Measurements from ENCODE around the gene LARP1.

DNA sequence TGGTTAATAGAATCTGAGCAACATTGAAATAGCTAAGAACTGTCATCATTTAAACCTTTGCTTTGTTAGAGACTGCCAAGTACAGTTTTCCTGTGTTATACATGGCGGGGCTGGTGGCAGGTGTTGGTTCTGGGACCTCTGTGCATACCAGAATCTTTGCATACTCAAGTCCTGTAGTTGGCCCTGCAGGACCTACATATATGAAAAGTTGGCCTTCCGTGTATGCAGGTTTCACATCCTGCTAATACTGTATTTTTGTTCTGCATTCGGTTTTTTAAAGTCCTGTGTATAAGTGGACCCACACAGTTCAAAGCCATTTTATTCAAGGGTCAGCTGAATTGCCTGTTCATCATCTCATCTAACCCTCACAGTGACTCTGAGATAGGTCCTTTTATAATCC, 36.4 kb downstream of the LARP1 start:
- TF ChIP-seq, protein P1, sequence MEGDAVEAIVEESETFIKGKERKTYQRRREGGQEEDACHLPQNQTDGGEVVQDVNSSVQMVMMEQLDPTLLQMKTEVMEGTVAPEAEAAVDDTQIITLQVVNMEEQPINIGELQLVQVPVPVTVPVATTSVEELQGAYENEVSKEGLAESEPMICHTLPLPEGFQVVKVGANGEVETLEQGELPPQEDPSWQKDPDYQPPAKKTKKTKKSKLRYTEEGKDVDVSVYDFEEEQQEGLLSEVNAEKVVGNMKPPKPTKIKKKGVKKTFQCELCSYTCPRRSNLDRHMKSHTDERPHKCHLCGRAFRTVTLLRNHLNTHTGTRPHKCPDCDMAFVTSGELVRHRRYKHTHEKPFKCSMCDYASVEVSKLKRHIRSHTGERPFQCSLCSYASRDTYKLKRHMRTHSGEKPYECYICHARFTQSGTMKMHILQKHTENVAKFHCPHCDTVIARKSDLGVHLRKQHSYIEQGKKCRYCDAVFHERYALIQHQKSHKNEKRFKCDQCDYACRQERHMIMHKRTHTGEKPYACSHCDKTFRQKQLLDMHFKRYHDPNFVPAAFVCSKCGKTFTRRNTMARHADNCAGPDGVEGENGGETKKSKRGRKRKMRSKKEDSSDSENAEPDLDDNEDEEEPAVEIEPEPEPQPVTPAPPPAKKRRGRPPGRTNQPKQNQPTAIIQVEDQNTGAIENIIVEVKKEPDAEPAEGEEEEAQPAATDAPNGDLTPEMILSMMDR (IDR thresholded peaks at IDR 0.05): no peak
- TF ChIP-seq EZH2 (IDR thresholded peaks at IDR 0.05; ENCODE audit: borderline replicate concordance, insufficient read depth, low read depth, low read length, poor library complexity, severe bottlenecking): no peak
